AG10803 (cell line): Measurements from ENCODE around the gene METTL1.
"Not testable (repeated sequence)": the region's sequence is repeated elsewhere in the genome, so short reads cannot be mapped to it uniquely, and the experiment has no call there.

Source experiments
- DNase-seq: peaks from one replicate; pipeline ENCODE4 v3.0.0; 2010; ENCODE audit warnings: low read depth
- H3K4me3 ChIP-seq: 2 replicates; pipeline ENCODE4 v1.5.1; 2011; ENCODE audit warnings: mild to moderate bottlenecking, low read length, control low read depth
- TF ChIP-seq, protein P1 (sequence below): conservative IDR thresholded peaks from 2 replicates; pipeline ENCODE4 v1.5.1; 2011; ENCODE audit warnings: mild to moderate bottlenecking, low read length, control low read depth, inconsistent platforms

METTL1 gene

DNA sequence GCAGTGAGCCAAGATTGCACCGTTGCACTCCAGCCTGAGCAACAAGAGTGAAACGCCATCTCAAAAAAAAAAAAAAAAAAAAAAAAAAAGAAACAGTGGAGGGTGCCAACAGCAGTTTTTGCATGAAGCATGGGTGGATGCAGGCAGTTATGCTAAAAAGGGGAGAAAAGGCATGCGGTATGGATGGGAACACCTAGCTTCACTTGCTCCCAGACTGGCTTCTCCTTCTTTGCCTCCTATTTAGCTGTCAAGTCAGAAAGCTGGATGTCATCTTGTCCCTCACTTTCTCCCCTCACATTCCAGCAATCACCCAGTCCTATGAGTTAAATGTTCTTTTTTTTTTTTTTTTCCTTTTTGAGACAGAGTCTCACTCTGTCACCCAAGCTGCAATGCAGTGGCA, 3.1 kb upstream of the METTL1 start:
- TF ChIP-seq, protein P1, sequence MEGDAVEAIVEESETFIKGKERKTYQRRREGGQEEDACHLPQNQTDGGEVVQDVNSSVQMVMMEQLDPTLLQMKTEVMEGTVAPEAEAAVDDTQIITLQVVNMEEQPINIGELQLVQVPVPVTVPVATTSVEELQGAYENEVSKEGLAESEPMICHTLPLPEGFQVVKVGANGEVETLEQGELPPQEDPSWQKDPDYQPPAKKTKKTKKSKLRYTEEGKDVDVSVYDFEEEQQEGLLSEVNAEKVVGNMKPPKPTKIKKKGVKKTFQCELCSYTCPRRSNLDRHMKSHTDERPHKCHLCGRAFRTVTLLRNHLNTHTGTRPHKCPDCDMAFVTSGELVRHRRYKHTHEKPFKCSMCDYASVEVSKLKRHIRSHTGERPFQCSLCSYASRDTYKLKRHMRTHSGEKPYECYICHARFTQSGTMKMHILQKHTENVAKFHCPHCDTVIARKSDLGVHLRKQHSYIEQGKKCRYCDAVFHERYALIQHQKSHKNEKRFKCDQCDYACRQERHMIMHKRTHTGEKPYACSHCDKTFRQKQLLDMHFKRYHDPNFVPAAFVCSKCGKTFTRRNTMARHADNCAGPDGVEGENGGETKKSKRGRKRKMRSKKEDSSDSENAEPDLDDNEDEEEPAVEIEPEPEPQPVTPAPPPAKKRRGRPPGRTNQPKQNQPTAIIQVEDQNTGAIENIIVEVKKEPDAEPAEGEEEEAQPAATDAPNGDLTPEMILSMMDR: no peak
- no peak overlapping the region for H3K4me3 ChIP-seq
- no peak for DNase-seq

DNA sequence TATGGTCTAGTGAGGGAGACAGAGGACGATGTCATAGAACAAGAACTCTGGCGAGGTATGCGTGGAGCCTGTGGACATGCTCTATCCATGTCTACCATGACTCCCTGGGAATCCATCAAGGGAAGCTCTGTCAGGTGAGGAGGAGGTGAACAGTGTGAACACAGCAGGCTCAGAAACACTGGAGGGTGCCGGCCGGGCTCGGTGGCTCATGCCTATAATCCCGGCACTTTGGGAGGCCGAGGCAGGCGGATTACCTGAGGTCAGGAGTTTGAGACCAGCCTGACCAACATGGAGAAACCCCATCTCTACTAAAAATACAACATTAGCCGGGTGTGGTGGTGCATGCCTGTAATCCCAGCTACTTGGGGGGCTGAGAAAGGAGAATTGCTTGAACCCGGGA, 2.7 kb upstream of the METTL1 start:
- not testable (repeated sequence) for H3K4me3 ChIP-seq, DNase-seq

DNA sequence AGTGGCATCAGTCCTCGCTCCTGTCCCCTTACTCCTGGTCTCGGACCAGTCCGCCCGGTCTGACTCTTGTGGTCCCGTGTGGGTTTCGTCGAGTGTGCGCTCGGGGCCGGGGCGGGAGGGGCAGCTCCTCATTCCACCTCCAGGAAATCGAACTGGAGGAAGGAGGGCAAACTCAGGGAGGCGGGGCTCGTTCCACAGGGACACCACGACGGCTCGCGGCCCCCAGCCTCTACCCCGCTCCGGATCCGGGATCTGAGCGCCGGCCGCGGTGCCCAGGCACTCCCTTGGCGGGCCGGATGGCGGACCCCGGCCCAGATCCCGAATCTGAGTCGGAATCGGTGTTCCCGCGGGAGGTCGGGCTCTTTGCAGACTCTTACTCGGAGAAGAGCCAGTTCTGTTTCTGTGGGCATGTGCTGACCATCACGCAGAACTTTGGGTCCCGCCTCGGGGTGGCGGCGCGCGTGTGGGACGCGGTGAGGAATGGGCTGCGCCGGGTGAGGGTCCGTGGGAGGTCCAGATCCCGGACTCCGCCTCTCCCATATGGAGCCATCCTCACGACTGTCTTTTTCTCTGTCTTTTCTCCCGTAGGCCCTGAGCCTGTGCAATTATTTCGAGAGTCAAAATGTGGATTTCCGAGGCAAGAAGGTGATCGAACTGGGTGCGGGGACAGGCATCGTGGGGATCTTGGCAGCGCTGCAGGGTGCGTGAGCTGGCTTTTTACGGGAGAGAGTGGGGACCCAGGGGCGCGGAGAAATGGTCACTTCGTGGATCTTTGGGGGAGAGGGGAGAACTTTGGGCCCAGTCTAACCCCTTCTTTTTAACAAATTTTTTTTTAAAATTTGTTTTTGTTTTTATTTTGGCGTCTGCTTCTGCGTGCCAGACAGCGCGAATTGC, 771 bp upstream of the METTL1 start, which contains the start of gene EEF1AKMT3:
TSS of gene EEF1AKMT3 (plus strand) at position 186 of the 894 bp plus-strand sequence. CDS start at position 297, 111 bp downstream.
- DNase-seq: peak; percentile 41
- peak within 1 kb of the TSS; percentile 99 for H3K4me3 ChIP-seq
- TF ChIP-seq, protein P1: no peak

DNA sequence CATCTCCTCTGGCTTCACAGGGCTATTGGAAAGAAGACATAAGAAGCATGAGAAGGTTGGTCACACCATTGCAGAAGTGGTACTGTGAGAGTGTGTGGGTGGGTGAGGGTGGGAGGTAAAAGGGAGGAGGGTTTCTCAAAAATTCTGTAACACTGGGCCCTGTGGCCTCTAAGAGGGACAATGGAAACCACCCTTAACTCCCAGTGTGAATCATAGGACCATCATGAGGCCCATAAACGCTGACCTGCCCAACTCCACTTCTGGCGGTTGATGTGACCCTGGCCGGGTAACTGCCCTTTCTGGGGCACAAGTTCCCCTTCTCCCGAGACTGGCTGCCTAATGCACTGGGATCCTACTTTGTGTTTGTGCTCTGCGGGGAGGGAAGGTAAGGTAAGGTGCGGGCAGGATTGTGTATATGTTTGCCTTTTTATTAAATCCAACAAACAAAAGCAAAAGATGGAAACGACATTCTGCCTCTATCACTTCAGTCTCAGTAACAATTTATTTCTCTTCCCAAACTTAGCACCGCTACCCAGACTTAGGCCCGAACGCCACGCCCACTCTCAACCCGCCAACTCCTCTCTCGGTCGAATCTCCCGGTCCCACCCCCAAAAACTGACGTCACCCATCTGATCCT, 551 bp downstream of the METTL1 start:
- H3K4me3 ChIP-seq: peak overlapping the region; percentile 99
- TF ChIP-seq, protein P1: no peak
- DNase-seq: peak; percentile 85

DNA sequence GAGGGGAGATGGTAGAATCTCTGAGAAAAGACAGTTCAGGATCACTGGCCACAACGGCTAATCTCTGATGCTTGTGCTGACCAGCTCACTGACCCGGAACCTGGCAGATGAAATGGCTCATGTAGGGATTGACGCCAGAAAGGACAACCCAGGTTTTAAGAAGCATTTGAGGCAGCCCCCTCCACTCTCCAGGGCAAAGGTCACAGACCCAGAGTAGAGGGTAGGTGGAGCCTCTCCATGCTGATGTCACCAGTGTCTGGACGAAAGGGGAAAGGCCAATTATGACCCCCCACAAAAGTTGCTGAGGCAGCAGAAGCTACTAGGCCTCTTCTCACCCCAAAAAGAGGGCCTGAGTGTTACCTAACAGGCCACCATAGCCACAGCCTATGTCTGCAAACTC, 1.2 kb downstream of the METTL1 start:
- no peak overlapping the region for H3K4me3 ChIP-seq

DNA sequence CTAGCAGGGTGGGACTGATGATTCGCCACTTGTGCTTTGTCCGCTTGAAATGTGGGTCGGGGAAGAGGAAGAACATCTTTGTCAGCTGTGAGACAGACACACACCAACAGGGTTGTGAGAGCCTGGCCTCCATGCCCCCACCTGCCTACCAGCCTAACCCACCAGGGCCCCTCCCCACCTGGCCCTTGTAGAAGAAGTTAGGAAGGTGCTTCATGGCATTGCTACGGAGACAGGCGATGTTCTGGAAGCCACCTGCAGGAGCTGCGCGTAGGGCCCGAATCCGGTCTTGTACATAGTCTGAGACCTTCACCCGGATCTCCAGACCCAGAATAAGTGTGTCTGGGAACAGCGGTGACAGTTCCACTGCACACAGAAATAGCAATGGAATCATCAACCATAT, 2.3 kb downstream of the METTL1 start:
- no peak overlapping the region for H3K4me3 ChIP-seq
- TF ChIP-seq, protein P1: no peak
- DNase-seq: no peak

More for the DNA sequence above, 1.2 kb downstream of the METTL1 start:
- TF ChIP-seq, protein P1: no peak
- DNase-seq: no peak

DNA sequence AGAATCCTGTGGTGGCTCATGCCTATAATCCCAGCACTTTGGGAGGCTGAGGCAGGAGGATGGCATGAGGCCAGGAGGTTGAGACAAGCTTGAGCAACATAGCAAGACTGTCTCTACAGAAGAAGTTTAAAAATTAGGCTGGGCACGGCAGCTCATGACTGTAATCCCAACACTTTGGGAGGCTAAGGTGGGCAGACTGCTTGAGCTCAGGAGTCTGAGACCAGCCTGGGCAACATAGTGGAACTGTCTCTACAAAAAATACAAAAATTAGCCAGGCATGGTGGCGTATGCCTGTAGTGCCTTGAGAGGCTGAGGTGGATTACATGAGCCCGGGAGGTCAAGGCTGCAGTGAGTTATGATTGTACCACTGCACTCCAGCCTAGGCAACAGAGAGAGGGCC, 4.0 kb downstream of the METTL1 start:
- TF ChIP-seq, protein P1: no peak

More for the DNA sequence above, 4.0 kb downstream of the METTL1 start:
- H3K4me3 ChIP-seq: no peak overlapping the region
- DNase-seq: no peak
